K562 (cell line): Measurements from ENCODE around the gene SLC34A2. TPM values are rescaled to one million over a fixed set of nuclear protein-coding genes. Genes with fewer than 3 reads are reported as not detected.

ENCODE experiments used
- ATAC-seq: fragments of 200-7000 bp; cut with Tn5 transposase; 3 replicates; pipeline ENCODE4 v1.9.1; 2020; ENCODE audit warnings: moderate library complexity
- BruUV-seq: library from RNA; stranded (reverse); fragments of 400-500 nt; replicated peaks from 2 replicates; lab custom pipeline; 2021; lab: Mats Ljungman, UMichigan
- CTCF ChIA-PET: fragments of 300-600 bp; formaldehyde crosslinking; extraction: SDS; loops from one replicate; lab custom pipeline; 2021; ENCODE audit warnings: low intra/inter-chr PET ratio; lab: Yijun Ruan, JAX
- POLR2A ChIA-PET: fragments of 300-600, 350-650 bp; sonication (Branson Sonifier 250); formaldehyde crosslinking; extraction: SDS; loops from one replicate; lab custom pipeline; 2021; ENCODE audit warnings: antibody characterized with exemption, inconsistent platforms; lab: Yijun Ruan, JAX
- DNase-seq, 4 experiments: peaks; one replicate each; pipeline versions ENCODE4 v3.0.0 to v3.0.0-alpha.2; 2011 to 2018; ENCODE audit warnings: low spot score in 3 of 4, mixed read lengths in 3 of 4; ENCODE audit errors: extremely low read depth in 1 of 4
- FAIRE-seq: peaks from 2 replicates; lab custom pipeline; 2011; peaks lifted over from hg19 to GRCh38; lab: Jason Lieb, UNC
- H2AFZ ChIP-seq: 2 replicates; pipeline ENCODE4 v1.6.0; 2011; ENCODE audit warnings: low read depth, low read length, control low read depth, inconsistent platforms
- H3K27ac ChIP-seq: fragments of 200-600 bp; 3 replicates; pipeline ENCODE4 v1.8.0; 2011; ENCODE audit warnings: low read depth, mild to moderate bottlenecking, control low read depth, inconsistent platforms, low read length, moderate library complexity, mixed read lengths; ENCODE audit errors: extremely low read depth
- H3K27me3 ChIP-seq, 2 experiments: fragments of 300-600 bp in 1 of 2; 2 replicates in 1 of 2; 3 replicates in 1 of 2; pipeline versions ENCODE4 v1.6.0 to v1.8.0; 2011; ENCODE audit warnings: inconsistent platforms in 2 of 2, low read length in 2 of 2, mild to moderate bottlenecking in 1 of 2, mixed read lengths in 1 of 2, moderate library complexity in 1 of 2; ENCODE audit not compliant: control insufficient read depth in 2 of 2, insufficient read depth in 2 of 2
- H3K36me3 ChIP-seq: fragments of 300-600 bp; 3 replicates; pipeline ENCODE4 v1.8.0; 2011; ENCODE audit warnings: mild to moderate bottlenecking, low read length, inconsistent platforms; ENCODE audit not compliant: control insufficient read depth, insufficient read depth
- H3K4me1 ChIP-seq, 2 experiments: fragments of 200-600 bp in 1 of 2; replicated peaks in 1 of 2; 2 replicates in 1 of 2; 3 replicates in 1 of 2; pipeline versions ENCODE4 v1.5.1 to v1.8.0; 2011; ENCODE audit warnings: inconsistent platforms in 2 of 2, low read length in 2 of 2, mild to moderate bottlenecking in 1 of 2, mixed read lengths in 1 of 2, moderate library complexity in 1 of 2; ENCODE audit not compliant: control insufficient read depth in 2 of 2, insufficient read depth in 2 of 2
- H3K4me2 ChIP-seq: 2 replicates; pipeline ENCODE4 v1.6.1; 2011; ENCODE audit warnings: low read length, control low read depth, inconsistent platforms, mixed read lengths; ENCODE audit not compliant: insufficient read depth
- H3K4me3 ChIP-seq: fragments of 200-600 bp; sonication (generic), shearing (Covaris generic); 2 replicates; pipeline ENCODE4 v1.5.1; 2016; ENCODE audit warnings: control low read depth, inconsistent platforms
- H3K79me2 ChIP-seq: fragments of 200-600 bp; 3 replicates; pipeline ENCODE4 v1.8.0; 2011; ENCODE audit warnings: low read length, inconsistent platforms; ENCODE audit not compliant: control insufficient read depth, insufficient read depth
- H3K9ac ChIP-seq, 2 experiments: 2 replicates each; pipeline versions ENCODE4 v1.6.0 to v1.6.1; 2011; ENCODE audit warnings: low read depth in 2 of 2, low read length in 2 of 2, control low read depth in 1 of 2, inconsistent platforms in 1 of 2, mild to moderate bottlenecking in 1 of 2, mixed read lengths in 1 of 2; ENCODE audit not compliant: insufficient read depth in 1 of 2
- H3K9me1 ChIP-seq: one replicate; pipeline ENCODE4 v1.6.0; 2011; ENCODE audit warnings: inconsistent platforms, mild to moderate bottlenecking, low read length, moderate library complexity; ENCODE audit not compliant: control insufficient read depth, insufficient read depth
- H3K9me3 ChIP-seq: replicated peaks from 2 replicates; pipeline ENCODE4 v1.5.1; 2011; ENCODE audit warnings: low read depth, low read length, inconsistent platforms; ENCODE audit not compliant: control insufficient read depth, insufficient read depth
- H4K20me1 ChIP-seq: replicated peaks from 2 replicates; pipeline ENCODE4 v1.6.1; 2011; ENCODE audit warnings: low read length, inconsistent platforms, mixed read lengths; ENCODE audit not compliant: control insufficient read depth, insufficient read depth
- CBFA2T2 ChIP-seq: fragments of 450-650 bp; conservative IDR thresholded peaks from 2 replicates; pipeline ENCODE4 v1.6.1; 2017; ENCODE audit warnings: mild to moderate bottlenecking
- GABPB1 ChIP-seq: sonication (generic); formaldehyde crosslinking; IDR thresholded peaks from 2 replicates; pipeline ENCODE4 v1.8.0; 2022; ENCODE audit warnings: mild to moderate bottlenecking, missing genetic modification reagents
- GATAD2A ChIP-seq: fragments of 450-650 bp; IDR thresholded peaks from 2 replicates; pipeline ENCODE4 v1.6.1; 2017
- HDAC1 ChIP-seq, 2 experiments: fragments of 450-650 bp; IDR thresholded peaks; 2 replicates each; pipeline ENCODE4 v1.6.1; 2016 to 2017; ENCODE audit warnings: inconsistent platforms in 1 of 2, mild to moderate bottlenecking in 1 of 2, moderate library complexity in 1 of 2
- HNRNPLL ChIP-seq: fragments of 200-400 bp; formaldehyde crosslinking; IDR thresholded peaks from 2 replicates; pipeline ENCODE4 v1.6.1; 2017; ENCODE audit warnings: low read length, low read depth, mild to moderate bottlenecking; ENCODE audit not compliant: poor library complexity, severe bottlenecking
- IRF9 ChIP-seq: fragments of 450-650 bp; IDR thresholded peaks from 2 replicates; pipeline ENCODE4 v1.6.1; 2016; ENCODE audit warnings: missing biosample characterization, missing genetic modification characterization
- KHSRP ChIP-seq: fragments of 450-650 bp; IDR thresholded peaks from 2 replicates; pipeline ENCODE4 v1.6.1; 2017
- KLF6 ChIP-seq: fragments of 250-450 bp; sonication (Bioruptor Pico); IDR thresholded peaks from 2 replicates; pipeline ENCODE4 v1.4.0; 2020; ENCODE audit warnings: mild to moderate bottlenecking, moderate library complexity, borderline replicate concordance
- MECOM ChIP-seq: fragments of 250-450 bp; sonication (Bioruptor Pico); IDR thresholded peaks from 2 replicates; pipeline ENCODE4 v1.8.0; 2022; ENCODE audit warnings: inconsistent platforms
- MYC ChIP-seq, 2 experiments: fragments of 250-450 bp in 1 of 2; sonication (Bioruptor Pico) in 1 of 2; IDR thresholded peaks; 2 replicates each; pipeline versions ENCODE4 v1.5.1 to v1.6.1; 2012 to 2021; ENCODE audit warnings: low read depth in 2 of 2, borderline replicate concordance in 1 of 2, improper control_type of control experiment in 1 of 2, low read length in 1 of 2, mild to moderate bottlenecking in 1 of 2, moderate library complexity in 1 of 2
- PRPF4 ChIP-seq: fragments of 200-400 bp; formaldehyde crosslinking; IDR thresholded peaks from one replicate; pipeline ENCODE4 v1.6.1; 2017; ENCODE audit warnings: low read length, low read depth, mild to moderate bottlenecking; ENCODE audit not compliant: insufficient read depth, poor library complexity, severe bottlenecking
- SMAD3 ChIP-seq: fragments of 450-650 bp; formaldehyde crosslinking; conservative IDR thresholded peaks from 2 replicates; pipeline ENCODE4 v1.4.0; 2020; ENCODE audit warnings: mild to moderate bottlenecking
- TCF3 ChIP-seq: sonication (generic); formaldehyde crosslinking; IDR thresholded peaks from 2 replicates; pipeline ENCODE4 v1.4.0; 2020; ENCODE audit warnings: mild to moderate bottlenecking, missing genetic modification reagents
- TEAD1 ChIP-seq, 2 experiments: fragments of 450-650 bp in 1 of 2; sonication (generic) in 1 of 2; formaldehyde crosslinking; IDR thresholded peaks; 2 replicates each; pipeline versions ENCODE4 v1.4.0 to v1.8.0; 2020 to 2022; ENCODE audit warnings: mild to moderate bottlenecking in 2 of 2, missing genetic modification reagents in 1 of 2
- ZNF311 ChIP-seq: fragments of 250-450 bp; sonication (Bioruptor Pico); IDR thresholded peaks from 2 replicates; pipeline ENCODE4 v1.4.0; 2020; ENCODE audit warnings: mild to moderate bottlenecking, moderate library complexity
- ZNF76 ChIP-seq: fragments of 250-450 bp; sonication (Bioruptor Pico); IDR thresholded peaks from 2 replicates; pipeline ENCODE4 v1.4.0; 2020; ENCODE audit warnings: mild to moderate bottlenecking, moderate library complexity, borderline replicate concordance
- WGBS: fragments of 100-300 bp; shearing (Covaris generic); methylation state at CpG from one replicate; pipeline ENCODE4 v1.1.6; 2016; ENCODE audit warnings: low coverage, mixed read lengths; ENCODE audit not compliant: insufficient coverage; ENCODE audit errors: missing lambda C conversion rate; 5-methylcytosine and 5-hydroxymethylcytosine counted together
- in situ Hi-C: fragments of 300-500 bp; cut with MboI; formaldehyde crosslinking; loops from 4 replicates; pipeline ENCODE4 v1.15.0; 2018; ENCODE audit warnings: inconsistent platforms, mixed read lengths
- intact Hi-C: fragments of 100-400 bp; cut with micrococcal nuclease; formaldehyde crosslinking; loops from 2 replicates; pipeline ENCODE4 v1.14.2; 2022
- polyA plus RNA-seq, 8 experiments: library from polyadenylated mRNA; depleted of rRNA in 4 of 8; stranded (reverse) in 5 of 8; unstranded in 3 of 8; fragments of >200 nt; fragmentation: Nextera tagmentation in 2 of 8; fragmentation: Illumina TruSeq in 1 of 8; extraction: Ambion mirVana in 2 of 8; extraction: Trizol in 1 of 8; gene quantifications; 2 replicates each; pipeline versions ENCODE4 v1.2.1 to v1.2.3, GENCODE V29; 2011 to 2014; ENCODE audit warnings: inconsistent platforms in 1 of 8, missing spikeins in 1 of 8
- total RNA-seq, 7 experiments: library from RNA; depleted of rRNA in 6 of 7; stranded (reverse); fragments of >200 nt in 6 of 7; fragmentation: Illumina TruSeq in 2 of 7; extraction: Trizol in 2 of 7; gene quantifications; 2 replicates each; pipeline versions ENCODE4 v1.2.1 to v1.2.3, GENCODE V29; 2011 to 2021; ENCODE audit warnings: low replicate concordance in 1 of 7
- TF ChIP-seq, protein P1 (sequence below): fragments of 250-450 bp; sonication (Bioruptor Pico); IDR thresholded peaks from 2 replicates; pipeline ENCODE4 v1.5.1; 2021; ENCODE audit warnings: mild to moderate bottlenecking
- TF ChIP-seq, protein P2 (sequence below): fragments of 450-650 bp; IDR thresholded peaks from 2 replicates; pipeline ENCODE4 v1.7.1; 2018; ENCODE audit warnings: mild to moderate bottlenecking, low read depth; ENCODE audit not compliant: partially characterized antibody

Gene SLC34A2
- total and polyA plus RNA-seq, 9 of the 15 experiments (the other 6 are each of a cell fraction or from before 2014, with no cell fraction given), result 1.5 TPM; not detected in 8

- H3K9me1 ChIP-seq, result no peaks in the 10 kb centered on the region
- H3K36me3 ChIP-seq, result no peaks in the 10 kb centered on the region
- H4K20me1 ChIP-seq, result no peaks in the 10 kb centered on the region
- POLR2A ChIA-PET, result no interaction called here
- ATAC-seq, result no peak
- no peak overlapping the region for H2AFZ ChIP-seq
- 4% methylated on average over 3 of the region's 3 CpGs for WGBS
- peaks cover 16 to 18% of the 10 kb centered on the region in 2 experiments; a peak in 4 of 5 replicates for H3K27me3 ChIP-seq
- intact Hi-C loops (no loop called here), in situ Hi-C loops (no loop called here)
- H3K4me2 ChIP-seq, result no peak overlapping the region
- H3K9me3 ChIP-seq, result no peaks in the 10 kb centered on the region
- peak in 1 of 4 experiments; percentile 15 for DNase-seq
- H3K27ac ChIP-seq, result no peak overlapping the region
- H3K79me2 ChIP-seq, result no peaks in the 10 kb centered on the region
- BruUV-seq, result no TSS peak
- no peaks in the 10 kb centered on the region for H3K4me1 ChIP-seq
- no peak for FAIRE-seq
- no peak overlapping the region for H3K9ac ChIP-seq
- CTCF ChIA-PET, result no interaction called here
- no peak overlapping the region for H3K4me3 ChIP-seq
- no peak for TF ChIP-seq HNRNPLL
- peak; percentile 61 for TF ChIP-seq TCF3
- no peak for TF ChIP-seq GABPB1 (CRISPR knock-in tag)
- no peak for TF ChIP-seq KHSRP
- no peak for TF ChIP-seq MYC (IDR thresholded peaks at IDR 0.05; ENCODE audit: low read depth, low read length)
- no peak for TF ChIP-seq MYC (CRISPR knock-in tag; IDR thresholded peaks at IDR 0.05; ENCODE audit: borderline replicate concordance, low read depth)
- no peak for TF ChIP-seq GATAD2A
- TF ChIP-seq MECOM (CRISPR knock-in tag), result no peak
- TF ChIP-seq, protein P1, sequence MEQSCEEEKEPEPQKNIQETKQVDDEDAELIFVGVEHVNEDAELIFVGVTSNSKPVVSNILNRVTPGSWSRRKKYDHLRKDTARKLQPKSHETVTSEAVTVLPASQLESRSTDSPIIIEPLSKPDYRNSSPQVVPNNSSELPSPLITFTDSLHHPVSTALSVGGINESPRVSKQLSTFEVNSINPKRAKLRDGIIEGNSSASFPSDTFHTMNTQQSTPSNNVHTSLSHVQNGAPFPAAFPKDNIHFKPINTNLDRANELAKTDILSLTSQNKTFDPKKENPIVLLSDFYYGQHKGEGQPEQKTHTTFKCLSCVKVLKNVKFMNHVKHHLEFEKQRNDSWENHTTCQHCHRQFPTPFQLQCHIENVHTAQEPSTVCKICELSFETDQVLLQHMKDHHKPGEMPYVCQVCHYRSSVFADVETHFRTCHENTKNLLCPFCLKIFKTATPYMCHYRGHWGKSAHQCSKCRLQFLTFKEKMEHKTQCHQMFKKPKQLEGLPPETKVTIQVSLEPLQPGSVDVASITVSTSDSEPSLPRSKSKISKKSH, result no peak
- TF ChIP-seq HDAC1 (IDR thresholded peaks at IDR 0.05), result no peak
- TF ChIP-seq TEAD1 (CRISPR knock-in tag; IDR thresholded peaks at IDR 0.05), result peak in 1 of 2 experiments; percentile 82; a peak in 2 of 4 replicates
- TF ChIP-seq IRF9 (tag), result no peak
- peak; percentile 76 for TF ChIP-seq CBFA2T2
- 0 out of 2 replicates have a peak, but pooled peaks have one; percentile 16 for TF ChIP-seq SMAD3 (CRISPR knock-in tag)
- TF ChIP-seq ZNF311, result no peak
- 0 out of 2 replicates have a peak, but pooled peaks have one; percentile 51 for TF ChIP-seq ZNF76 (CRISPR knock-in tag)
- peak; percentile 40; the same call in 1 of the 2 replicates for TF ChIP-seq KLF6 (CRISPR knock-in tag)
- TF ChIP-seq, protein P2, sequence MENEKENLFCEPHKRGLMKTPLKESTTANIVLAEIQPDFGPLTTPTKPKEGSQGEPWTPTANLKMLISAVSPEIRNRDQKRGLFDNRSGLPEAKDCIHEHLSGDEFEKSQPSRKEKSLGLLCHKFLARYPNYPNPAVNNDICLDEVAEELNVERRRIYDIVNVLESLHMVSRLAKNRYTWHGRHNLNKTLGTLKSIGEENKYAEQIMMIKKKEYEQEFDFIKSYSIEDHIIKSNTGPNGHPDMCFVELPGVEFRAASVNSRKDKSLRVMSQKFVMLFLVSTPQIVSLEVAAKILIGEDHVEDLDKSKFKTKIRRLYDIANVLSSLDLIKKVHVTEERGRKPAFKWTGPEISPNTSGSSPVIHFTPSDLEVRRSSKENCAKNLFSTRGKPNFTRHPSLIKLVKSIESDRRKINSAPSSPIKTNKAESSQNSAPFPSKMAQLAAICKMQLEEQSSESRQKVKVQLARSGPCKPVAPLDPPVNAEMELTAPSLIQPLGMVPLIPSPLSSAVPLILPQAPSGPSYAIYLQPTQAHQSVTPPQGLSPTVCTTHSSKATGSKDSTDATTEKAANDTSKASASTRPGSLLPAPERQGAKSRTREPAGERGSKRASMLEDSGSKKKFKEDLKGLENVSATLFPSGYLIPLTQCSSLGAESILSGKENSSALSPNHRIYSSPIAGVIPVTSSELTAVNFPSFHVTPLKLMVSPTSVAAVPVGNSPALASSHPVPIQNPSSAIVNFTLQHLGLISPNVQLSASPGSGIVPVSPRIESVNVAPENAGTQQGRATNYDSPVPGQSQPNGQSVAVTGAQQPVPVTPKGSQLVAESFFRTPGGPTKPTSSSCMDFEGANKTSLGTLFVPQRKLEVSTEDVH, result no peak
- TF ChIP-seq PRPF4, result no peak
Measured at GRCh38 chr4:25722964-25723363, 67.3 kb downstream of the SLC34A2 start.
